Measurements from ENCODE around the gene PACRG.

- TF ChIP-seq, protein P1, sequence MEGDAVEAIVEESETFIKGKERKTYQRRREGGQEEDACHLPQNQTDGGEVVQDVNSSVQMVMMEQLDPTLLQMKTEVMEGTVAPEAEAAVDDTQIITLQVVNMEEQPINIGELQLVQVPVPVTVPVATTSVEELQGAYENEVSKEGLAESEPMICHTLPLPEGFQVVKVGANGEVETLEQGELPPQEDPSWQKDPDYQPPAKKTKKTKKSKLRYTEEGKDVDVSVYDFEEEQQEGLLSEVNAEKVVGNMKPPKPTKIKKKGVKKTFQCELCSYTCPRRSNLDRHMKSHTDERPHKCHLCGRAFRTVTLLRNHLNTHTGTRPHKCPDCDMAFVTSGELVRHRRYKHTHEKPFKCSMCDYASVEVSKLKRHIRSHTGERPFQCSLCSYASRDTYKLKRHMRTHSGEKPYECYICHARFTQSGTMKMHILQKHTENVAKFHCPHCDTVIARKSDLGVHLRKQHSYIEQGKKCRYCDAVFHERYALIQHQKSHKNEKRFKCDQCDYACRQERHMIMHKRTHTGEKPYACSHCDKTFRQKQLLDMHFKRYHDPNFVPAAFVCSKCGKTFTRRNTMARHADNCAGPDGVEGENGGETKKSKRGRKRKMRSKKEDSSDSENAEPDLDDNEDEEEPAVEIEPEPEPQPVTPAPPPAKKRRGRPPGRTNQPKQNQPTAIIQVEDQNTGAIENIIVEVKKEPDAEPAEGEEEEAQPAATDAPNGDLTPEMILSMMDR (IDR thresholded peaks at IDR 0.05): no peak
- TF ChIP-seq POLR2A (IDR thresholded peaks at IDR 0.05): no peak
Measured at GRCh38 chr6:163086624-163086920, 358.8 kb downstream of the PACRG start.

All from prostate gland (tissue), 2 donors.